HCT116 (cell line): ENCODE data around the gene PRKCZ.

Source experiments
- FOSL1 ChIP-seq: IDR thresholded peaks from 2 replicates; pipeline ENCODE4 v1.6.1; 2012; ENCODE audit warnings: low read depth
- POLR2A ChIP-seq: IDR thresholded peaks from 2 replicates; pipeline ENCODE4 v1.7.0; 2011; ENCODE audit warnings: borderline replicate concordance; ENCODE audit not compliant: insufficient read depth, insufficient read length; ENCODE audit errors: extremely low read depth
- SP1 ChIP-seq: IDR thresholded peaks from 2 replicates; pipeline ENCODE4 v1.6.1; 2012; ENCODE audit warnings: low read depth
- TF ChIP-seq, protein P1 (sequence below), 3 experiments: fragments of 200-600 bp in 1 of 3; sonication (generic) in 1 of 3; IDR thresholded peaks in 2 of 3; conservative IDR thresholded peaks in 1 of 3; 2 replicates each; pipeline ENCODE4 v1.5.1; 2012 to 2017; ENCODE audit warnings: low read depth in 2 of 3, low read length in 2 of 3, antibody characterized with exemption in 1 of 3, borderline replicate concordance in 1 of 3, control low read depth in 1 of 3, mild to moderate bottlenecking in 1 of 3, mixed read lengths in 1 of 3, mixed run types in 1 of 3, moderate library complexity in 1 of 3; ENCODE audit not compliant: insufficient read depth in 1 of 3
- TF ChIP-seq, protein P2 (sequence below): IDR thresholded peaks from 2 replicates; pipeline ENCODE4 v1.6.1; 2012; ENCODE audit warnings: low read depth

- TF ChIP-seq, protein P1, sequence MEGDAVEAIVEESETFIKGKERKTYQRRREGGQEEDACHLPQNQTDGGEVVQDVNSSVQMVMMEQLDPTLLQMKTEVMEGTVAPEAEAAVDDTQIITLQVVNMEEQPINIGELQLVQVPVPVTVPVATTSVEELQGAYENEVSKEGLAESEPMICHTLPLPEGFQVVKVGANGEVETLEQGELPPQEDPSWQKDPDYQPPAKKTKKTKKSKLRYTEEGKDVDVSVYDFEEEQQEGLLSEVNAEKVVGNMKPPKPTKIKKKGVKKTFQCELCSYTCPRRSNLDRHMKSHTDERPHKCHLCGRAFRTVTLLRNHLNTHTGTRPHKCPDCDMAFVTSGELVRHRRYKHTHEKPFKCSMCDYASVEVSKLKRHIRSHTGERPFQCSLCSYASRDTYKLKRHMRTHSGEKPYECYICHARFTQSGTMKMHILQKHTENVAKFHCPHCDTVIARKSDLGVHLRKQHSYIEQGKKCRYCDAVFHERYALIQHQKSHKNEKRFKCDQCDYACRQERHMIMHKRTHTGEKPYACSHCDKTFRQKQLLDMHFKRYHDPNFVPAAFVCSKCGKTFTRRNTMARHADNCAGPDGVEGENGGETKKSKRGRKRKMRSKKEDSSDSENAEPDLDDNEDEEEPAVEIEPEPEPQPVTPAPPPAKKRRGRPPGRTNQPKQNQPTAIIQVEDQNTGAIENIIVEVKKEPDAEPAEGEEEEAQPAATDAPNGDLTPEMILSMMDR (IDR thresholded peaks at IDR 0.05 in 2 of 3, conservative IDR thresholded peaks at IDR 0.05 in 1 of 3; ENCODE audit: borderline replicate concordance in 1 of 3, insufficient read depth in 1 of 3, low read depth in 2 of 3, low read length in 2 of 3): no peak
- TF ChIP-seq POLR2A (no peak), SP1 (no peak), FOSL1 (no peak)
- TF ChIP-seq, protein P2, sequence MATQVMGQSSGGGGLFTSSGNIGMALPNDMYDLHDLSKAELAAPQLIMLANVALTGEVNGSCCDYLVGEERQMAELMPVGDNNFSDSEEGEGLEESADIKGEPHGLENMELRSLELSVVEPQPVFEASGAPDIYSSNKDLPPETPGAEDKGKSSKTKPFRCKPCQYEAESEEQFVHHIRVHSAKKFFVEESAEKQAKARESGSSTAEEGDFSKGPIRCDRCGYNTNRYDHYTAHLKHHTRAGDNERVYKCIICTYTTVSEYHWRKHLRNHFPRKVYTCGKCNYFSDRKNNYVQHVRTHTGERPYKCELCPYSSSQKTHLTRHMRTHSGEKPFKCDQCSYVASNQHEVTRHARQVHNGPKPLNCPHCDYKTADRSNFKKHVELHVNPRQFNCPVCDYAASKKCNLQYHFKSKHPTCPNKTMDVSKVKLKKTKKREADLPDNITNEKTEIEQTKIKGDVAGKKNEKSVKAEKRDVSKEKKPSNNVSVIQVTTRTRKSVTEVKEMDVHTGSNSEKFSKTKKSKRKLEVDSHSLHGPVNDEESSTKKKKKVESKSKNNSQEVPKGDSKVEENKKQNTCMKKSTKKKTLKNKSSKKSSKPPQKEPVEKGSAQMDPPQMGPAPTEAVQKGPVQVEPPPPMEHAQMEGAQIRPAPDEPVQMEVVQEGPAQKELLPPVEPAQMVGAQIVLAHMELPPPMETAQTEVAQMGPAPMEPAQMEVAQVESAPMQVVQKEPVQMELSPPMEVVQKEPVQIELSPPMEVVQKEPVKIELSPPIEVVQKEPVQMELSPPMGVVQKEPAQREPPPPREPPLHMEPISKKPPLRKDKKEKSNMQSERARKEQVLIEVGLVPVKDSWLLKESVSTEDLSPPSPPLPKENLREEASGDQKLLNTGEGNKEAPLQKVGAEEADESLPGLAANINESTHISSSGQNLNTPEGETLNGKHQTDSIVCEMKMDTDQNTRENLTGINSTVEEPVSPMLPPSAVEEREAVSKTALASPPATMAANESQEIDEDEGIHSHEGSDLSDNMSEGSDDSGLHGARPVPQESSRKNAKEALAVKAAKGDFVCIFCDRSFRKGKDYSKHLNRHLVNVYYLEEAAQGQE: no peak
Observed at GRCh38 chr1:2111674-2112035, 61.4 kb downstream of the PRKCZ start.
